ENCODE results near the gene KCNIP4. TPM values are rescaled to one million over a fixed set of nuclear protein-coding genes. Genes with fewer than 3 reads are reported as not detected.

The KCNIP4 gene
- total and polyA plus RNA-seq, 2 experiments from 2014 or later: 0.14 to 0.63 TPM

DNA sequence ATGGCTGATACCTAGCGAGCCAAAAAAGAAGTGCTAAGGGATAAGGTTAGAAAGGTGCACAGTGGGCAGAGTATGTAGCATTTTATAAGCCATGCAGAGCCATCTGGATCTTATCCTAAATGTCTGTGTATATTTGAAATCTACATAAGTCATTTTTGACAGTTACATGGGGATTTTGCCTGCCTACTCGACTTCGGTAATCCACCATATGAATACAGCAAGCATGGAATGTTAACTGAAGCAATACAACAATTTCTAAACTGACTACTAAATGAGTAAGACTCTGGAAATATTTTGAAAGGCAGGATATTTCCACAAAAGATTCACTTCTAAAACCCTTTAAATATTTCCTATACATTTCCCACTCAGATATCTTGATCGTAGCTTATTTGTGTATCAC is 122.5 kb downstream of the KCNIP4 start:
- Histone ChIP-seq H3K27me3 (ENCODE audit: insufficient read depth) (no peaks in the 10 kb centered on the region), H3K36me3 (ENCODE audit: insufficient read depth) (no peaks in the 10 kb centered on the region), H4K20me1 (replicated peaks; ENCODE audit: insufficient read depth) (no peaks in the 10 kb centered on the region), H3F3A (replicated peaks; ENCODE audit: low read depth) (no peaks in the 10 kb centered on the region), H2AFZ (no peak overlapping the region), H3K27ac (ENCODE audit: low read depth) (no peak overlapping the region), H3K4me2 (no peak overlapping the region), H3K4me3 (no peak overlapping the region), H3K9me2 (ENCODE audit: insufficient read depth) (no peaks in the 10 kb centered on the region), H3K4me1 (ENCODE audit: insufficient read depth) (no peaks in the 10 kb centered on the region), H3K79me2 (replicated peaks; ENCODE audit: insufficient read depth) (no peaks in the 10 kb centered on the region)
- no peak overlapping the region for H3K4me3 Mint-ChIP-seq
- DNase-seq (ENCODE audit: low spot score): no peak
- no peaks in the 10 kb centered on the region for H3K9me3 Mint-ChIP-seq
- no peak for ATAC-seq
- peaks cover 2% of the 10 kb centered on the region; the same call in 1 of the 3 replicates for H3K4me1 Mint-ChIP-seq
- H3K27me3 Mint-ChIP-seq (ENCODE audit: insufficient read depth, low read depth, poor library complexity): no peaks in the 10 kb centered on the region
- TF ChIP-seq, protein P1, sequence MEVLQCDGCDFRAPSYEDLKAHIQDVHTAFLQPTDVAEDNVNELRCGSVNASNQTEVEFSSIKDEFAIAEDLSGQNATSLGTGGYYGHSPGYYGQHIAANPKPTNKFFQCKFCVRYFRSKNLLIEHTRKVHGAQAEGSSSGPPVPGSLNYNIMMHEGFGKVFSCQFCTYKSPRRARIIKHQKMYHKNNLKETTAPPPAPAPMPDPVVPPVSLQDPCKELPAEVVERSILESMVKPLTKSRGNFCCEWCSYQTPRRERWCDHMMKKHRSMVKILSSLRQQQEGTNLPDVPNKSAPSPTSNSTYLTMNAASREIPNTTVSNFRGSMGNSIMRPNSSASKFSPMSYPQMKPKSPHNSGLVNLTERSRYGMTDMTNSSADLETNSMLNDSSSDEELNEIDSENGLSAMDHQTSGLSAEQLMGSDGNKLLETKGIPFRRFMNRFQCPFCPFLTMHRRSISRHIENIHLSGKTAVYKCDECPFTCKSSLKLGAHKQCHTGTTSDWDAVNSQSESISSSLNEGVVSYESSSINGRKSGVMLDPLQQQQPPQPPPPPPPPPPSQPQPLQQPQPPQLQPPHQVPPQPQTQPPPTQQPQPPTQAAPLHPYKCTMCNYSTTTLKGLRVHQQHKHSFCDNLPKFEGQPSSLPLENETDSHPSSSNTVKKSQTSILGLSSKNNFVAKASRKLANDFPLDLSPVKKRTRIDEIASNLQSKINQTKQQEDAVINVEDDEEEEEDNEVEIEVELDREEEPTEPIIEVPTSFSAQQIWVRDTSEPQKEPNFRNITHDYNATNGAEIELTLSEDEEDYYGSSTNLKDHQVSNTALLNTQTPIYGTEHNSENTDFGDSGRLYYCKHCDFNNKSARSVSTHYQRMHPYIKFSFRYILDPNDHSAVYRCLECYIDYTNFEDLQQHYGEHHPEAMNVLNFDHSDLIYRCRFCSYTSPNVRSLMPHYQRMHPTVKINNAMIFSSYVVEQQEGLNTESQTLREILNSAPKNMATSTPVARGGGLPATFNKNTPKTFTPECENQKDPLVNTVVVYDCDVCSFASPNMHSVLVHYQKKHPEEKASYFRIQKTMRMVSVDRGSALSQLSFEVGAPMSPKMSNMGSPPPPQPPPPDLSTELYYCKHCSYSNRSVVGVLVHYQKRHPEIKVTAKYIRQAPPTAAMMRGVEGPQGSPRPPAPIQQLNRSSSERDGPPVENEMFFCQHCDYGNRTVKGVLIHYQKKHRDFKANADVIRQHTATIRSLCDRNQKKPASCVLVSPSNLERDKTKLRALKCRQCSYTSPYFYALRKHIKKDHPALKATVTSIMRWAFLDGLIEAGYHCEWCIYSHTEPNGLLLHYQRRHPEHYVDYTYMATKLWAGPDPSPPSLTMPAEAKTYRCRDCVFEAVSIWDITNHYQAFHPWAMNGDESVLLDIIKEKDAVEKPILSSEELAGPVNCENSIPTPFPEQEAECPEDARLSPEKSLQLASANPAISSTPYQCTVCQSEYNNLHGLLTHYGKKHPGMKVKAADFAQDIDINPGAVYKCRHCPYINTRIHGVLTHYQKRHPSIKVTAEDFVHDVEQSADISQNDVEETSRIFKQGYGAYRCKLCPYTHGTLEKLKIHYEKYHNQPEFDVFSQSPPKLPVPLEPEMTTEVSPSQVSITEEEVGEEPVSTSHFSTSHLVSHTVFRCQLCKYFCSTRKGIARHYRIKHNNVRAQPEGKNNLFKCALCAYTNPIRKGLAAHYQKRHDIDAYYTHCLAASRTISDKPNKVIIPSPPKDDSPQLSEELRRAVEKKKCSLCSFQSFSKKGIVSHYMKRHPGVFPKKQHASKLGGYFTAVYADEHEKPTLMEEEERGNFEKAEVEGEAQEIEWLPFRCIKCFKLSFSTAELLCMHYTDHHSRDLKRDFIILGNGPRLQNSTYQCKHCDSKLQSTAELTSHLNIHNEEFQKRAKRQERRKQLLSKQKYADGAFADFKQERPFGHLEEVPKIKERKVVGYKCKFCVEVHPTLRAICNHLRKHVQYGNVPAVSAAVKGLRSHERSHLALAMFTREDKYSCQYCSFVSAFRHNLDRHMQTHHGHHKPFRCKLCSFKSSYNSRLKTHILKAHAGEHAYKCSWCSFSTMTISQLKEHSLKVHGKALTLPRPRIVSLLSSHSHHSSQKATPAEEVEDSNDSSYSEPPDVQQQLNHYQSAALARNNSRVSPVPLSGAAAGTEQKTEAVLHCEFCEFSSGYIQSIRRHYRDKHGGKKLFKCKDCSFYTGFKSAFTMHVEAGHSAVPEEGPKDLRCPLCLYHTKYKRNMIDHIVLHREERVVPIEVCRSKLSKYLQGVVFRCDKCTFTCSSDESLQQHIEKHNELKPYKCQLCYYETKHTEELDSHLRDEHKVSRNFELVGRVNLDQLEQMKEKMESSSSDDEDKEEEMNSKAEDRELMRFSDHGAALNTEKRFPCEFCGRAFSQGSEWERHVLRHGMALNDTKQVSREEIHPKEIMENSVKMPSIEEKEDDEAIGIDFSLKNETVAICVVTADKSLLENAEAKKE (CRISPR knock-in tag; IDR thresholded peaks at IDR 0.05): no peak
- TF ChIP-seq, protein P2, sequence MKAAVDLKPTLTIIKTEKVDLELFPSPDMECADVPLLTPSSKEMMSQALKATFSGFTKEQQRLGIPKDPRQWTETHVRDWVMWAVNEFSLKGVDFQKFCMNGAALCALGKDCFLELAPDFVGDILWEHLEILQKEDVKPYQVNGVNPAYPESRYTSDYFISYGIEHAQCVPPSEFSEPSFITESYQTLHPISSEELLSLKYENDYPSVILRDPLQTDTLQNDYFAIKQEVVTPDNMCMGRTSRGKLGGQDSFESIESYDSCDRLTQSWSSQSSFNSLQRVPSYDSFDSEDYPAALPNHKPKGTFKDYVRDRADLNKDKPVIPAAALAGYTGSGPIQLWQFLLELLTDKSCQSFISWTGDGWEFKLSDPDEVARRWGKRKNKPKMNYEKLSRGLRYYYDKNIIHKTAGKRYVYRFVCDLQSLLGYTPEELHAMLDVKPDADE (IDR thresholded peaks at IDR 0.05): no peak
- TF ChIP-seq EZH2phosphoT487 (IDR thresholded peaks at IDR 0.05; ENCODE audit: unreplicated experiment) (no peak), JUNB (IDR thresholded peaks at IDR 0.05; ENCODE audit: unreplicated experiment) (no peak), ZNF114 (CRISPR knock-in tag; IDR thresholded peaks at IDR 0.05) (no peak), CREB1 (CRISPR knock-in tag; IDR thresholded peaks at IDR 0.05; ENCODE audit: low read depth) (no peak), EZH2 (IDR thresholded peaks at IDR 0.05; ENCODE audit: low read depth, unreplicated experiment) (no peak), POLR2AphosphoS5 (IDR thresholded peaks at IDR 0.05; ENCODE audit: low read depth) (no peak), NANOG (IDR thresholded peaks at IDR 0.05; ENCODE audit: borderline replicate concordance) (no peak), STAT1 (IDR thresholded peaks at IDR 0.05; ENCODE audit: unreplicated experiment) (no peak)
- TF ChIP-seq, protein P3, sequence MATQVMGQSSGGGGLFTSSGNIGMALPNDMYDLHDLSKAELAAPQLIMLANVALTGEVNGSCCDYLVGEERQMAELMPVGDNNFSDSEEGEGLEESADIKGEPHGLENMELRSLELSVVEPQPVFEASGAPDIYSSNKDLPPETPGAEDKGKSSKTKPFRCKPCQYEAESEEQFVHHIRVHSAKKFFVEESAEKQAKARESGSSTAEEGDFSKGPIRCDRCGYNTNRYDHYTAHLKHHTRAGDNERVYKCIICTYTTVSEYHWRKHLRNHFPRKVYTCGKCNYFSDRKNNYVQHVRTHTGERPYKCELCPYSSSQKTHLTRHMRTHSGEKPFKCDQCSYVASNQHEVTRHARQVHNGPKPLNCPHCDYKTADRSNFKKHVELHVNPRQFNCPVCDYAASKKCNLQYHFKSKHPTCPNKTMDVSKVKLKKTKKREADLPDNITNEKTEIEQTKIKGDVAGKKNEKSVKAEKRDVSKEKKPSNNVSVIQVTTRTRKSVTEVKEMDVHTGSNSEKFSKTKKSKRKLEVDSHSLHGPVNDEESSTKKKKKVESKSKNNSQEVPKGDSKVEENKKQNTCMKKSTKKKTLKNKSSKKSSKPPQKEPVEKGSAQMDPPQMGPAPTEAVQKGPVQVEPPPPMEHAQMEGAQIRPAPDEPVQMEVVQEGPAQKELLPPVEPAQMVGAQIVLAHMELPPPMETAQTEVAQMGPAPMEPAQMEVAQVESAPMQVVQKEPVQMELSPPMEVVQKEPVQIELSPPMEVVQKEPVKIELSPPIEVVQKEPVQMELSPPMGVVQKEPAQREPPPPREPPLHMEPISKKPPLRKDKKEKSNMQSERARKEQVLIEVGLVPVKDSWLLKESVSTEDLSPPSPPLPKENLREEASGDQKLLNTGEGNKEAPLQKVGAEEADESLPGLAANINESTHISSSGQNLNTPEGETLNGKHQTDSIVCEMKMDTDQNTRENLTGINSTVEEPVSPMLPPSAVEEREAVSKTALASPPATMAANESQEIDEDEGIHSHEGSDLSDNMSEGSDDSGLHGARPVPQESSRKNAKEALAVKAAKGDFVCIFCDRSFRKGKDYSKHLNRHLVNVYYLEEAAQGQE (IDR thresholded peaks at IDR 0.05; ENCODE audit: unreplicated experiment): no peak
- no peak overlapping the region for H3K27ac Mint-ChIP-seq
- no peaks in the 10 kb centered on the region for H3K36me3 Mint-ChIP-seq (ENCODE audit: low read depth)
